Adrenal gland (tissue), 12 donors: ENCODE data around the gene RBMS1. TPM values are rescaled to one million over a fixed set of nuclear protein-coding genes. Genes with fewer than 3 reads are reported as not detected.

ENCODE experiments used
- DNase-seq, 7 donors: peaks; one replicate each; pipeline ENCODE4 v3.0.0-alpha.2; 2019 to 2020
- H3K27ac ChIP-seq, 5 donors: fragments of 200-600 bp; sonication (generic) in 4 of 5; 1 replicate in 3 of 5; 2 replicates in 2 of 5; pipeline versions ENCODE4 v1.5.1 to v1.8.0; 2016 to 2020; ENCODE audit warnings: mild to moderate bottlenecking in 1 of 5
- H3K27me3 ChIP-seq: fragments of 200-600 bp; 2 replicates; pipeline ENCODE4 v1.8.0; 2021
- H3K36me3 ChIP-seq, 2 donors: fragments of 200-600 bp; replicated peaks in 1 of 2; 1 replicate in 1 of 2; 2 replicates in 1 of 2; pipeline versions ENCODE4 v1.5.1 to v1.8.0; 2018 to 2022
- H3K4me1 ChIP-seq, 2 donors: fragments of 200-600 bp; replicated peaks in 1 of 2; 1 replicate in 1 of 2; 2 replicates in 1 of 2; pipeline versions ENCODE4 v1.5.1 to v1.8.0; 2018 to 2021
- H3K4me3 ChIP-seq, 4 donors: fragments of 200-600 bp; sonication (generic) in 3 of 4; one replicate each; pipeline ENCODE4 v1.5.1; 2016 to 2018
- H3K9me3 ChIP-seq, 3 donors: fragments of 200-600 bp; sonication (generic) in 1 of 3; replicated peaks in 1 of 3; 1 replicate in 2 of 3; 2 replicates in 1 of 3; pipeline versions ENCODE4 v1.5.1 to v1.8.0; 2016 to 2021
- CTCF ChIP-seq, 6 experiments: fragments of 450-650 bp in 4 of 6; fragments of 200-600 bp in 2 of 6; sonication (generic) in 1 of 6; IDR thresholded peaks; 1 replicate in 5 of 6; 2 replicates in 1 of 6; pipeline versions ENCODE4 v1.5.1 to v1.8.0; 2016 to 2021; ENCODE audit warnings: antibody characterized with exemption in 6 of 6, mild to moderate bottlenecking in 2 of 6, moderate library complexity in 1 of 6
- POLR2A ChIP-seq, 2 donors: fragments of 450-650 bp; IDR thresholded peaks; one replicate each; pipeline ENCODE4 v1.6.1; 2017; ENCODE audit warnings: antibody characterized with exemption in 2 of 2, mild to moderate bottlenecking in 2 of 2, moderate library complexity in 1 of 2
- WGBS, 4 donors: extraction: QIAGEN DNeasy Blood & Tissue Kit in 2 of 4; methylation state at CpG; one replicate each; pipeline versions ENCODE4 v1.1.5 to v1.1.7; 2013 to 2017; 5-methylcytosine and 5-hydroxymethylcytosine counted together
- intact Hi-C, 2 donors: fragments of 100-400 bp; cut with DNase I; formaldehyde crosslinking; loops; one replicate each; pipeline versions ENCODE4 v1.14.1 to v1.15.0; 2022 to 2023
- polyA plus RNA-seq, 3 donors: library from polyadenylated mRNA; stranded (reverse); fragments of 200-250 nt in 2 of 3; fragments of 350-450 nt in 1 of 3; fragmentation: Illumina TruSeq in 1 of 3; extraction: RNeasy Lipid Tissue Mini Kit (QIAGEN cat#74804) in 1 of 3; gene quantifications; one replicate each; pipeline ENCODE4 v1.2.3, GENCODE V29; 2013 to 2014
- total RNA-seq, 9 donors: library from RNA; depleted of rRNA in 4 of 9; stranded (reverse); fragments of >200 nt in 4 of 9; fragments of 120-200 nt in 1 of 9; fragmentation: NEBNext Ultra II Directional in 1 of 9; extraction: Animal tissue kit (Norgen Biotek cat#: 25700) in 1 of 9; gene quantifications; one replicate each; pipeline versions ENCODE4 v1.1.0 to v1.2.4, GENCODE V29; 2013 to 2023
- donor health status: healthy with polysubstance abuse.
- donor health status: Bipolar disorder and iron deficiency.
- donor health status: DM: yes; HTN: yes; CAD: no.
- donor health status: DM: no; HTN: no; CAD: no.
- donor health status: DM: no; HTN: no; CAD: no.
- donor health status: DM: yes; HTN: yes; CAD: no.

The RBMS1 gene
- total and polyA plus RNA-seq, 12 donors, result 24.2 to 62.1 (median 37.1) TPM

- Histone ChIP-seq H3K36me3 (no peaks in the 10 kb centered on the region), H3K4me1 (peaks cover 7 to 14% of the 10 kb centered on the region in 2 donors), H3K27ac (no peak overlapping the region), H3K9me3 (no peaks in the 10 kb centered on the region), H3K27me3 (no peaks in the 10 kb centered on the region), H3K4me3 (no peak overlapping the region)
- DNase-seq, result no peak
- TF ChIP-seq POLR2A (IDR thresholded peaks at IDR 0.05), result no peak
- intact Hi-C loops, result no loop called here
- WGBS, 4 donors, result 80 to 84% (median 82%) methylated on average over 7 of the region's 7 CpGs
Measured at GRCh38 chr2:160266037-160266551, 227.5 kb downstream of the RBMS1 start.

- no peaks in the 10 kb centered on the region for H3K27me3 ChIP-seq
- DNase-seq, result no peak
- H3K36me3 ChIP-seq, result no peaks in the 10 kb centered on the region
- intact Hi-C loops, result no loop called here
- TF ChIP-seq CTCF (IDR thresholded peaks at IDR 0.05), result no peak
- TF ChIP-seq POLR2A (IDR thresholded peaks at IDR 0.05), result no peak
- H3K4me1 ChIP-seq, result peaks cover 2 to 3% of the 10 kb centered on the region in 2 donors
- WGBS, 4 donors, result 82 to 100% (median 94%) methylated on average over 1 of the region's 1 CpG
- H3K9me3 ChIP-seq, result no peaks in the 10 kb centered on the region
- no peak overlapping the region for H3K27ac ChIP-seq
- H3K4me3 ChIP-seq, result no peak overlapping the region
Measured at GRCh38 chr2:160264308-160264707, 229.3 kb downstream of the RBMS1 start.

- no peak overlapping the region for H3K27ac ChIP-seq
- whole genome bisulfite sequencing, 4 donors, result 71 to 86% (median 81%) methylated on average over 2 of the region's 2 CpGs
- intact Hi-C loops, result no loop called here
- H3K4me3 ChIP-seq, result no peak overlapping the region
- no peaks in the 10 kb centered on the region for H3K9me3 ChIP-seq
- no peak for TF ChIP-seq CTCF (IDR thresholded peaks at IDR 0.05)
- no peak for TF ChIP-seq POLR2A (IDR thresholded peaks at IDR 0.05)
- H3K36me3 ChIP-seq, result no peaks in the 10 kb centered on the region
- DNase-seq, result no peak
- H3K27me3 ChIP-seq, result no peaks in the 10 kb centered on the region
- no peaks in the 10 kb centered on the region for H3K4me1 ChIP-seq
Measured at GRCh38 chr2:160261732-160262131, 231.9 kb downstream of the RBMS1 start.

GRCh38 chr2:160258492-160258805, 235.2 kb downstream of the RBMS1 start:
- H3K4me1 ChIP-seq, result no peaks in the 10 kb centered on the region
- no peak overlapping the region for H3K4me3 ChIP-seq
- 51 to 78% (median 63%) methylated on average over 2 of the region's 2 CpGs for WGBS, 4 donors
- TF ChIP-seq POLR2A (IDR thresholded peaks at IDR 0.05) (no peak), CTCF (IDR thresholded peaks at IDR 0.05) (no peak)
- no peak for DNase-seq
- H3K9me3 ChIP-seq, result no peaks in the 10 kb centered on the region
- intact Hi-C loops, result no loop called here
- no peaks in the 10 kb centered on the region for H3K36me3 ChIP-seq
- H3K27me3 ChIP-seq, result no peaks in the 10 kb centered on the region
- no peak overlapping the region for H3K27ac ChIP-seq

GRCh38 chr2:160257743-160258491, 235.7 kb downstream of the RBMS1 start:
- no peak for TF ChIP-seq POLR2A (IDR thresholded peaks at IDR 0.05)
- TF ChIP-seq CTCF (IDR thresholded peaks at IDR 0.05), result no peak
- Histone ChIP-seq H3K27me3 (no peaks in the 10 kb centered on the region), H3K4me1 (peaks cover 0 to 4% of the 10 kb centered on the region in 2 donors), H3K9me3 (no peaks in the 10 kb centered on the region), H3K36me3 (no peaks in the 10 kb centered on the region), H3K27ac (no peak overlapping the region), H3K4me3 (no peak overlapping the region)
- intact Hi-C loops, result no loop called here
- WGBS, 4 donors, result 87 to 89% (median 88%) methylated on average over 12 of the region's 12 CpGs
- no peak for DNase-seq
